Central memory CD8-positive, alpha-beta T cell (primary cell): ENCODE data around the gene STEAP3.

Source experiments
- ATAC-seq: fragments of 150-1000 bp; cut with Tn5 transposase; replicated peaks from 2 replicates; pipeline ENCODE4 v1.10.0; 2022; ENCODE audit warnings: mild to moderate bottlenecking, moderate FRiP score, moderate number of reproducible peaks; ENCODE audit not compliant: poor library complexity, severe bottlenecking; ENCODE audit errors: extremely low read depth
- DNase-seq, 2 donors: peaks; one replicate each; pipeline ENCODE4 v3.0.0; 2021; ENCODE audit warnings: low spot score in 2 of 2
- H3K27ac Mint-ChIP-seq: one replicate; pipeline ENCODE4 v1.8.0; 2022; ENCODE audit warnings: low read depth, mild to moderate bottlenecking, moderate library complexity, mixed read lengths
- H3K27me3 Mint-ChIP-seq: one replicate; pipeline ENCODE4 v1.8.0; 2022; ENCODE audit warnings: mixed read lengths
- H3K36me3 Mint-ChIP-seq: one replicate; pipeline ENCODE4 v1.8.0; 2022; ENCODE audit warnings: mild to moderate bottlenecking, moderate library complexity, mixed read lengths; ENCODE audit not compliant: insufficient read depth
- H3K4me1 Mint-ChIP-seq: one replicate; pipeline ENCODE4 v1.8.0; 2022; ENCODE audit warnings: mixed read lengths
- H3K4me3 Mint-ChIP-seq: one replicate; pipeline ENCODE4 v1.8.0; 2022; ENCODE audit warnings: mild to moderate bottlenecking, moderate library complexity, mixed read lengths
- H3K9me3 Mint-ChIP-seq: one replicate; pipeline ENCODE4 v1.8.0; 2022; ENCODE audit warnings: mixed read lengths

Gene STEAP3

GRCh38 chr2:119290859-119291587 is 67.4 kb downstream of the STEAP3 start:
- Mint-ChIP-seq H3K27me3 (no peaks in the 10 kb centered on the region), H3K9me3 (no peaks in the 10 kb centered on the region), H3K27ac (no peak overlapping the region), H3K4me1 (no peaks in the 10 kb centered on the region), H3K4me3 (no peak overlapping the region), H3K36me3 (no peaks in the 10 kb centered on the region)
- DNase-seq (no peak), ATAC-seq (no peak)

DNA sequence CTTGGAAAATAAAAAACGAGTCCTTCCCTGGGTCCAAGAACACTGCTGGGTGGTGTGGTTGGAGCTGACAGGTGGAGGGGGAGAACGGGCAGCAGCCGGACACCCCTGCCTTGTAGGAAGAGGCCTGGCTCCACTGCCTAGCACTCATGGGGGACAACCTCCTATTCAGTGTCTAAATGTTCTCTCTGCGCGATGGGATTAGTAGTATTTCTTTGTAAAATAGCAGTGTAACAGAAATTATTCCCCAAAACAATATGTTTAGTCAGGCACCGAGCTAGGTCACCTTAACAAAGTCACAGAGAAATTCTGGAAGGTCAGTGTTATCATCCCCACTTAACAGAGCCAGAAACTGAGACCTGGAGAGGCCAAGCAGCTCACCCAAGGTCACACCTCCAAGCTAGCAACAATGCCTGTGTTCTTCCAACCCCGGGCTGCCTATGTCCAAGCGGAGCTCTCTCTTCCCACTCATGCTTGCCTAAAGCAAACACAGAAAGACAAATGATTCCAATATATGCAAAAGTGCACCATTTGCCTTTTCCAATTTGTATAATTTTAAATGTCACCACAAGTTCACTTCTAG is 68.0 kb downstream of the STEAP3 start:
- DNase-seq (no peak), ATAC-seq (no peak)
- no peaks in the 10 kb centered on the region for H3K9me3 Mint-ChIP-seq
- no peaks in the 10 kb centered on the region for H3K27me3 Mint-ChIP-seq
- no peaks in the 10 kb centered on the region for H3K36me3 Mint-ChIP-seq
- no peak overlapping the region for H3K27ac Mint-ChIP-seq
- H3K4me1 Mint-ChIP-seq = no peaks in the 10 kb centered on the region
- no peak overlapping the region for H3K4me3 Mint-ChIP-seq

GRCh38 chr2:119292226-119292625 is 68.6 kb downstream of the STEAP3 start:
- Mint-ChIP-seq H3K27ac (no peak overlapping the region), H3K27me3 (no peaks in the 10 kb centered on the region), H3K36me3 (no peaks in the 10 kb centered on the region), H3K9me3 (no peaks in the 10 kb centered on the region), H3K4me3 (no peak overlapping the region), H3K4me1 (no peaks in the 10 kb centered on the region)
- ATAC-seq = no peak
- no peak for DNase-seq

DNA sequence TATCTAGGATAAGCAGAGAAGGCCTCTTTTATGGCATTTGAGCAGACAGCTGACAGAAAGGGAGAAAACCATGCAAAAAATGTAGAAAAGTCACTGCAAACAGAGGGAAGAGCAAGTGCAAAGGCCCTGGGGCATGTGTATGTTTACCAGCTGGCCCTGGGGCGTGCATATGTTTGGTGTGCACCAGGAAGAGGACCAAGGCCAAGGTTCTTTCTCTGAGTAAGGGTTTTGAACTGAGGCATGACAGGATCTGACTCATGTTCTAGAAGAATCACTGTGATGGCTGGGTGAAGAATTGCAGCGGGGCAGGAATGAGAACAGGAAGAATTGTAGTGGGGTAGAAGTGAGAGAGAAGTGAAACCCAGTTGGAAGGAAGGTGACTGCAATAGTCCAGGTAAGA is 69.6 kb downstream of the STEAP3 start:
- Mint-ChIP-seq H3K27ac (no peak overlapping the region), H3K9me3 (no peaks in the 10 kb centered on the region), H3K27me3 (no peaks in the 10 kb centered on the region), H3K36me3 (no peaks in the 10 kb centered on the region), H3K4me1 (no peaks in the 10 kb centered on the region), H3K4me3 (no peak overlapping the region)
- ATAC-seq (no peak), DNase-seq (no peak)

DNA sequence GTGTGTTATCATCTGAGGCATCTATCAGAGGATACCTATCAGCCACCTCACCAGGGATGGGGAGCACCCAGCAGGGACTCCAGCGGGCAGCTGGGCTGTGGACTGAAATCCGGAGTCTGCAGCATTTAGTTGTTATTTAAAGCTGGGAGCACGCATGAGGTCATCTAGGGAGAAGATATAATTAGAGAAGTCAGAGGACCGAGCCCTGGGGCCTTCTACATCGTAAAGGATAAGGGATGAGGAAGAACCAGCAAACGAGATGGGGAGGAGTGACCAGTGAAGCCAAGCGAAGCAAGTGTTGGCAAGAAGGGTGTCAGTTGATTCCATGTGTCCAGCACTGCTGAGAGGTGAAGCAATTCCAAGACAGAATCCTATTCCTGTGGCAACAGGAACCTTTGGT is 70.3 kb downstream of the STEAP3 start:
- Mint-ChIP-seq H3K36me3 (no peaks in the 10 kb centered on the region), H3K27me3 (no peaks in the 10 kb centered on the region), H3K9me3 (no peaks in the 10 kb centered on the region), H3K4me3 (no peak overlapping the region), H3K27ac (no peak overlapping the region), H3K4me1 (no peaks in the 10 kb centered on the region)
- no peak for ATAC-seq
- DNase-seq = no peak

DNA sequence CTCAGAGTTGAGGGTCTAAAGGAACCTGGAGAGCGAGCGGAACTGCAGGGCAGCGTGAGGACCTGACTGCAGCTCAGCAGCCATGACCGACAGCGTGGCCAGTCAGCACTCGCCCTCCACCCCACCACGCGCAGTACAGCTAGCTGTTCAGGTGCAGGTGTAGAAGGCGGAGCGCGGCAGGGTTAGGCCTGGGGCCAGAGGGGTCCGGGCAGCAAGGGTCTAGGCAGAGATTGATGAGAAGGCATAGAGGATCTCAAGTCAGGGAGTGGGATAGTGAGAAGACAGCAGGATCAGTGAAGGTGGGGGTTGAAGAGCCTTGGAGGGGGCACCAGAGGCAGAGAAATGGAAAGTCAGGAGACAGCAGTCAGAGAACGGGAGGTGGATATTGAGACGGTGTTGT is 71.0 kb downstream of the STEAP3 start:
- Mint-ChIP-seq H3K4me3 (no peak overlapping the region), H3K36me3 (no peaks in the 10 kb centered on the region), H3K4me1 (no peaks in the 10 kb centered on the region), H3K27ac (no peak overlapping the region), H3K27me3 (no peaks in the 10 kb centered on the region), H3K9me3 (no peaks in the 10 kb centered on the region)
- ATAC-seq (no peak), DNase-seq (no peak)

- no peak overlapping the region for H3K27ac Mint-ChIP-seq
- H3K9me3 Mint-ChIP-seq = no peaks in the 10 kb centered on the region
- H3K27me3 Mint-ChIP-seq = no peaks in the 10 kb centered on the region
- DNase-seq (no peak), ATAC-seq (no peak)
- no peaks in the 10 kb centered on the region for H3K4me1 Mint-ChIP-seq
- H3K4me3 Mint-ChIP-seq = no peak overlapping the region
- no peaks in the 10 kb centered on the region for H3K36me3 Mint-ChIP-seq
Measured at GRCh38 chr2:119295688-119296375, 72.2 kb downstream of the STEAP3 start.

DNA sequence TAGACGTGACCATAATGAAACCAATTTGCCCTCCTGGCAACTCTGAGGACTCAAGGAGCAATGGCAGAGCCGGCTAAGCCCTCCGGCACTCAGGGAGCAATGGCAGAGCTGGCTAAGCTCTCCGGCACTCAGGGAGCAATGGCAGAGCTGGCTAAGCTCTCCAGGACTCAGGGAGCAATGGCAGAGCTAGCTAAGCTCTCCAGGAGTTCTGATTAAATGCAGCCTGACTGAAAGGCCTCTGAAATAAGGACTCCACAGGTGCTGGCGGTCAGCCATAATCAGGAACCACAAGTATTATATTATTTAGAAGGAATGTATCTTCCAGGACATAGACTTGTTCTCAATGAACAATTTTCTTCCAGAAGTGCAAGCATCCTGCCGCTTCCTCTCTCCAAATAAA is 77.8 kb downstream of the STEAP3 start:
- ATAC-seq (no peak), DNase-seq (no peak)
- H3K27ac Mint-ChIP-seq = no peak overlapping the region
- no peak overlapping the region for H3K4me3 Mint-ChIP-seq
- H3K4me1 Mint-ChIP-seq = no peaks in the 10 kb centered on the region
- no peaks in the 10 kb centered on the region for H3K9me3 Mint-ChIP-seq
- H3K27me3 Mint-ChIP-seq = no peaks in the 10 kb centered on the region
- H3K36me3 Mint-ChIP-seq = no peaks in the 10 kb centered on the region

DNA sequence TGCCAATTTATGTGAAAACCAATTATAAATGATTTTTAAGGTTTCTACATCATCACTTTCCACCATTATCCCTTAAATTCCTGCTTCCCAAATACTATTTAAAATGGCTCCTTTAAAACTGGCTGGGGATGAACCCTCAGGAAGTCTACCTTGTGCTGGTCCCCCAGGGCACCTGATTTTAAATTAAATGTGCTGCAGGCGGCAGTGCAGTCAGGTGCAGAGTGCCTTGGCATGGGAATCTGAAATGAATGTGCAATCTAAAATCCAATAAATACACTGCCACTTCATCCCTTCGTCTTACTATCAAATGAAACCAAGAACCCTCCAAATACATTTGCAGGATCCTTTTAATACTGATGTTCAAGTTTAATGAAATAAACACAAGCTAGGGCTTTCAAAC is 81.2 kb downstream of the STEAP3 start:
- no peak for ATAC-seq
- Mint-ChIP-seq H3K9me3 (no peaks in the 10 kb centered on the region), H3K36me3 (no peaks in the 10 kb centered on the region), H3K27ac (no peak overlapping the region), H3K27me3 (no peaks in the 10 kb centered on the region), H3K4me3 (no peak overlapping the region), H3K4me1 (no peaks in the 10 kb centered on the region)
- DNase-seq = no peak

DNA sequence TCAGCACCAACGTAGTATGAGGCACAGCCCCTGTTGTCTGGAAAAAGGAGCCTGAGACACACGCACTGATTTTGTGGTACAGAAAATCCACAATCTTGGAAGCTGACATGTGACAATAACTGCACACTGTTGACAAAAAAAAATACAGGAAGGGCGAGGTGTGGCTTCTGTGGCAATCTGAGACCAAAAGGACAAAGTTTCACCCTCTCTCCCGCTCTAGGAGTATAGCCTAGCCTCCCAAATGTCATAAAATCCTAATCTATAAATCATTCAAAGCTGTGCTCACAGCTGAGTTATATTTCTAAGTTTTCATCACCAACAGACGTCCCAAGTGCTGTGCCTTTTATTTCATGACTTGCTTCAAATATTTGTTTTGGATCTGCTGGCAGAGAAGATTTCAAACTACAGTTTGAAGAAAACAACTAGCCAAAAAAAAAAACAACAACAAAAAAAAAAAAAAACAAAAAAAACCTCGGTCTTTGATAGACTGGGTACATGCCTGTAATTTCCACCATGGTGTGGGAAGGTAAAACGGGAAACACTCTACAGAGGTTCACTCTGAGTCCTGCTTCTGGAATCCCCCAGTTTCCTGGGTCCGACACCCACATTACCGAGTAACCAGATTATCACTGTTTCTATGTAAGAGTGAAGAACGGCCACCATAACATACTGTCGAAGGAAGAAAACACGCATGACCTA is 82.0 kb downstream of the STEAP3 start:
- Mint-ChIP-seq H3K9me3 (no peaks in the 10 kb centered on the region), H3K27ac (no peak overlapping the region), H3K4me1 (no peaks in the 10 kb centered on the region), H3K4me3 (no peak overlapping the region), H3K36me3 (no peaks in the 10 kb centered on the region), H3K27me3 (no peaks in the 10 kb centered on the region)
- DNase-seq (no peak), ATAC-seq (no peak)

DNA sequence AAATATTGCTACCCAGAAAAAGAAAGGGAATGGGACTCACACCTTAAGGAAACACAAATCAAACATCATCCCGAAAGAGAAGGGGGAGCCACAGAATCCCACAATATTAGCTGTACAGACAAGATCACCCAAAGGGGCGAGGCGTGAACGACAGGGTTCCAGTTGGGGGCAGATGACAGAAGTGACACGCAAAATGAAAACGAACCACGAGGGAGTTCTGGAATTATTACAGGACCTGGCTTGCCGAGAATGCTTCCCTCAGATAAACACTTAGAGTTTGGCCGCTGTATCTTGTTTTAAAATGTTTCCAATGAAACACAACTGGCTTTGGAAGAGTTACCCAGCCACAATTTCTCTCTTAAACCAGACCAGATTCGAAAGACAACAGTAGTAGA is 82.6 kb downstream of the STEAP3 start:
- H3K27ac Mint-ChIP-seq = no peak overlapping the region
- no peaks in the 10 kb centered on the region for H3K27me3 Mint-ChIP-seq
- no peak for ATAC-seq
- DNase-seq = no peak
- no peaks in the 10 kb centered on the region for H3K4me1 Mint-ChIP-seq
- no peaks in the 10 kb centered on the region for H3K36me3 Mint-ChIP-seq
- H3K9me3 Mint-ChIP-seq = no peaks in the 10 kb centered on the region
- H3K4me3 Mint-ChIP-seq = no peak overlapping the region

DNA sequence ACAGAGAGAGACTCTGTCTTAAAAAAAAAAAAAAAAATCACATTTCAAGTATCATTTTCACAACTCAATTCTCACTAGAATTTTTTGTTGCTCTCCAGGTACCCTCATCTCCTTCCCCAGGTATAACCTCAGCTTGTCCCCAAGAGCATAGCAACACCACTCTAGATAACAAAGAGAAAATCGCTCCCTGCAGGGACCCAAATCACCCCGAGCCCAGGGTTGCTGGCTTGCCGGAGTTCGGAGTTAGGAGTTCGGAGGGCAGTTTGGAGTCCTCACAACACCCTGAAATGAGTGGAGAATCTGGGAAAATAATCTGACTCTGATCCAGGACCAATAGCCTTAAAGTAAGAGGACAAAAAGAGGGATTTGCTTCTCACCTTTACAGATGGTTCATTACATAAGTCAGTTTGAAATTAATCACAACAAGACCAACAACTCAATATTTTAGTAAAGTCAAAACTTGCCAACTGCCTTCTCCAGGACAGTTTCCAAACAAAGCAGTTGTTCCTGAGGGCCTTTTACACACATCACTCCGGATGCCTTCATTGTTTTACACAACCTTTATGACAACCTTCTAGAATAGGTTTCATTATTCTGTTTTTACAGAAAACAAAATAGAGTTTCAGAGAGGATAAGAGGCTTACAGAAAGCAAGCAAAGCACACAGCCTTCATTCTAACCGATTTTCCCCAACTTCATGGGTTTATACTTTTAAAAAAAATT is 83.9 kb downstream of the STEAP3 start:
- peaks cover 3% of the 10 kb centered on the region for H3K36me3 Mint-ChIP-seq
- H3K27ac Mint-ChIP-seq = no peak overlapping the region
- H3K9me3 Mint-ChIP-seq = no peaks in the 10 kb centered on the region
- DNase-seq (no peak), ATAC-seq (no peak)
- no peak overlapping the region for H3K4me3 Mint-ChIP-seq
- H3K27me3 Mint-ChIP-seq = no peaks in the 10 kb centered on the region
- no peaks in the 10 kb centered on the region for H3K4me1 Mint-ChIP-seq
